ENCODE measurements around the gene HYCC1.

Gene HYCC1

GRCh38 chr7:23016345-23017253 is 2.7 kb upstream of the HYCC1 start:
- DNase-seq: no peak

GRCh38 chr7:23014681-23015080 is 751 bp upstream of the HYCC1 start:
- DNase-seq: no peak

GRCh38 chr7:23012908-23013714 is 819 bp downstream of the HYCC1 start:
- no peak for DNase-seq

DNA sequence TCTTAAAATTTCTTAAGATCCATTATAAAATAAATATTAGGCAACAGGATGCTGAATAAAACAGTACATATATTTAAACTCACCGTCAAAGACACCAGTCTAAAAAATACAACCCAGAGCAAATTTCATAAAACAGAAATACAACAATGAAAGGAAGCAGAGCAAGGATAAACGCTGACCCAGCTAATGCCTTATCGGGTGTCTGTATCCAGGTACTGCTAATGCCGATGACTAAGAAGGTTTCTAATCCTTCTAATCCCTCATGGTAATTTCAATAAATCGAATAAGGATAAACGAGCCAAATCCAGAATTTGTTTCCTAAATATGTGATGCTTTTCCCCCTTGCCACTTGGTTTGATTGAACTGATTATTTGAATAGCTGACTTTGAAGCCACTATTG is 1.7 kb downstream of the HYCC1 start:
- no peak for DNase-seq

GRCh38 chr7:23011222-23011924 is 2.6 kb downstream of the HYCC1 start:
- no peak for DNase-seq

DNA sequence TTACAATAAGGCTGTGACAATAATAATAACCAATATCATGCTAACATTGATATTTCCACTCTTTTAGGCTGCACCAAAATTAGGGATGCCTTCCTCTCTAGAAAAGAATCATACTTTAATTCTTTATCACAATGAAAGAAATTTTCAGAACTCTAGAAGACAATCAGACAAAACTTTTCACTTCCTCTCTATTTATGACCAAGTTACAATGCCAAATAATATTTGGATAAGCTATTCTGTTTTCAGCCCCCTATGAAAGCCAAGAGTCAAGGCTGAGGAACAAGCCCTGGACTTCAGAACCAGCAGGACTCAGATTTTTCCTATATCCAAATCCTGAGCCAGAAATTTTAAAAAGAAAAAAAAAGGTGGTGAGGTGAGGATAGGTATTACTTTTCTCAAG is 4.6 kb downstream of the HYCC1 start:
- DNase-seq: no peak

GRCh38 chr7:23004247-23004520 is 9.7 kb downstream of the HYCC1 start:
- peak; percentile 30 for DNase-seq

DNA sequence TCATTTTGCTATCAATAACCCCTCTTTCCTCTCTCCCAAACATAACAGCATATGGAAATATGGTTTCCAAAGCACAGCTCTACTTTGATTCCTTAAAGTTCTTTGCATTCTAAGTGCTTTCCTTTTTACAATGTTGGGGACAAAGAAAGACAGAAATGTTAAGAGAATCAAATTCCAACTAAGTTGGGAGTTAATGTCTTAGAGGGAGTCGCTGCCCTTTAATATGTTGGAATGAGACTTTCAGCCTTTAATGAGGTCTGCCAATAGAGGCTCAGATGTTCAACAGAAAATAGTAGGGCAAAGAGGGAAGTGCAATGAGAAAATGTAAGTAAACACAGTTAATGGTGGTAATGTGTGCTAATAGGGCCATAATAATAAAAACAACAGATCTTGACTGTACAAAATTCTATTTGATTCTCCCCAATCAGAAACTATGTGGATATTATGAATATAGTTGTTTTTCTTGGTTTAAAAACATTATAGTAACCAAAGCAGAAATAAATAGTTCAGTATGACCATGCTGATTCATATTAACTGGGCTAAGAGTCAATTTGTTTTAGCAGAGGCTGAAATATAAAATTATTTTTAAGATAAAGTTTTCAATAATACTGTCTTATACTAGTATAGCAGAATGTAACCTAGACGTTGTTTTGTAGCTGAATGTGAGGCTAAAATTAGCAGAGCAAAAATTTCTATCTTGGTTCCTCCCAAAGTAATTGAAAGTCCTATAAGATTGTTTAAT is 10.3 kb downstream of the HYCC1 start:
- no peak for DNase-seq

DNA sequence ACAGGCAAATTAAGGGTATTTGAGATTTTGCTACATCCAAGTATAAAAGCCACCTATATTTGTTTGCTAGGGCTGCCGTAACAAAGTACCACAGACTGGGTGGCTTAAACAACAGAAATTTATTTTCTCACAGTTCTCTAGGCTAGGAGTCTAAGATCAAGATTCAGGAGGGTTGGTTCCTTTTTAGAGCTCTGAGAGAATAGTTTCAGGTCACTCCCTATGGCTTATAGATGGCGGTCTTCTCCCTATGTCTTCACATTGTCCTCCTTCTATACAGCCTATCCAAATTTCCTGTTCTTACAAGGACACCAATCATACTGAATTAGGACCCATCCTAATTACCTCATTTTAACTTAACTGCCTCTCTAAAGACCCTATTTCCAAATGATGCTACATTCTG is 11.2 kb downstream of the HYCC1 start:
- DNase-seq: no peak

DNA sequence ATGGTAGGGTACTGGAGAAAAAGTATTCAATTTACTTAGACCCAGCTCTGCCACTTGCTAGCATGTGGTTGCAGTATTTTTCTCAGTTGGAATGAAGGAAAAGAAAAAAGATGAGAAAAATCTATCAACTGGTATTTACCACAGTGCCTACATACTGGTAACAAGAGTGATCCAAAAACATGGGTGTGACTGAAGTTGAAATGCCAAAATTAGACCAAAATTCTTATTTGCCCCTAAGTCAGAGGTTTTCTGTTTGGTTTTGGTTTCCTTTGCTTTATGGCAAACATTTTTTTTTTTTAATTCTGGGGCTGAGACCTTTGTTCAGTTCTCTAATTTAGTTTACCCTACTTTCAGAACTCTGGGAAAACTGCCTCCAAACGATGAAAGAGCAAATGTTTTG is 12.3 kb downstream of the HYCC1 start:
- no peak for DNase-seq

GRCh38 chr7:23000597-23001360 is 13.2 kb downstream of the HYCC1 start:
- no peak for DNase-seq

GRCh38 chr7:22998519-22998896 is 15.4 kb downstream of the HYCC1 start:
- DNase-seq: no peak

DNA sequence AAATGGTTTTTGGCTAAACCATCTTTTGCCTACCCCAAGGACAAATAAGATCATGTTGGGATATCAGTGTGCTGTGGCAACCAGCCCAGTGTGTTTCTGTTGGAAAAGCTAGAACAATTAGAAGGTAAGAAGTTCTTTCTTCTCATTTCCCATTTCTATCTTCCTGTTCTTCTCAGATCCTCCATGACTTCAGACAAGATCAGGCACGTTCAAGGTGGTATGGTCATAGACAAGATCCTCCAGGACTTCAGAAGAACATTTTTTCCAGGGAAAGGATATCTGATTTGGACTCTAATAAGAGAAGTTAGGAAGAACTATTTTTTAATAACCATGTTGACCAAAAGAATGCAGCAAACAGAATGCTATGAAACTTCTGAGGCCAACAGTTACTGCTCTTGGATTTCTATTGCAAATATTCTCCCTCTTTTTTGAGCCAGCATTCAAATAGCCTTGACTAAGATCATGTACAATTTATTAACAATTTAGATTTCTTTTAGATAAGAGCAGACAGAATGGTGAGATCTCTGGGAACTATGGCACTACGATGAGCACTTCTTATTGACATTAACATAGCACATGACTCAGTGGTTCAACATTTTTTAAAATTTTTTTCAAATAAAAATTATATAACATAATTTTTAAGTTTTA is 15.9 kb downstream of the HYCC1 start:
- DNase-seq: no peak

GRCh38 chr7:22996470-22996869 is 17.5 kb downstream of the HYCC1 start:
- no peak for DNase-seq

DNA sequence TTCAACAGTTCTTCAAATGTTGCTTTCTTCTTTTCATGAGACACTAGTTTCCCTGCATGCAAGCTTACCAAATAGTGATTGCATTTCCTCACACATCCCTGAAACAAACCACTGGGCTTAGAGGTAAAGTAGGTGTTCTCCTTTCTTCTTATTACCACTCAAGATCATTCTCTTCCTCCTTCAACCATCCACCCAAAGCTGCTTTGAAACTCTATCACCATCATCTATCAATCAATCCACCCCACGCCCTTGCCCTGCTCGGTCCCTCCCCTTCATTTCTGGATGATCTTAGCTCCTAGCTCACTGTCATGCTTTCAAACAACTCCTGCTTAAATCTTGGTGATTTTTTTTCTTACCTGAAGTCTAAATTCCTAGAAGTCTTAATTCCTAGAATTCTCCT is 18.9 kb downstream of the HYCC1 start:
- no peak for DNase-seq

- no peak for DNase-seq
Observed at GRCh38 chr7:22992874-22993840, 20.8 kb downstream of the HYCC1 start.

DNA sequence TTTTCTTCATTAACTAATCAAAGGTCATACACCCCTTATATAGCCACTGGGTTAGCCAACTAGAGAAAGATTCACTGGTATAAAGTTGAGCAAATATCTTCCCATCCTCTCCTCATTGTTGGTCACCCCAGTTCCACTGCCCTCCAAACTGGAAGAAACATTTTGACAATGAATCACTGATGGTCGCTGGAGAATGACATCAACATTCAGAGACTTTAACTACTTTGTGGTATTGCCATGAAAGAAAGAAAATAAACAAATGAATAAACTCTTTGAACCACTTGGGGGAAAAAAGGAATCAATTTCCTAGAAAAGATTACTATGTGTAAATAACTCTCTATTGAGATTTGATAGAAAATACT is 23.4 kb downstream of the HYCC1 start:
- DNase-seq: peak; percentile 76

GRCh38 chr7:22989643-22990587 is 24.0 kb downstream of the HYCC1 start:
- DNase-seq: no peak

GRCh38 chr7:22985436-22985835 is 28.5 kb downstream of the HYCC1 start:
- no peak for DNase-seq
